HG03432 (cell line): ENCODE data around the gene CIB2.

Source experiments
- ATAC-seq: cut with Tn5 transposase; IDR thresholded peaks from one replicate; pipeline ENCODE4 v1.9.1; 2021; ENCODE audit warnings: mild to moderate bottlenecking, moderate library complexity; ENCODE audit not compliant: unreplicated experiment

Gene CIB2

GRCh38 chr15:78087951-78088772 is 43.1 kb downstream of the CIB2 start:
- ATAC-seq = no peak

- ATAC-seq = no peak
Observed at GRCh38 chr15:78085928-78086327, 45.3 kb downstream of the CIB2 start.

DNA sequence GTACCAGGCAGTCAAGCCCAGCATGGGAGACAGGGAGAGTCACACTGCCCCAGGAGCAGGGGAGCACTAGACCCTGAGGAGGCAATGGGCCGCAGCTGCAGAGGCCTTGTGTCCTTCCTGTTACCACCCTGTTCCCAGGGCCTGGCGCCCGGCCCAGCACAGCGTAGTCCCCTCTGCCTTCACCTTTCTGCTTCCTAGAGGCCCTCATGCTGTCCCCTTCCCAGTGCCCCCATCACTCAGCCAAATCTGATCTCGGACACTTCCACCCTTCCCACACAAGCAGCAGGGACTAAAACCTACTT is 46.8 kb downstream of the CIB2 start:
- no peak for ATAC-seq

GRCh38 chr15:78083687-78084448 is 47.4 kb downstream of the CIB2 start:
- no peak for ATAC-seq

- no peak for ATAC-seq
Observed at GRCh38 chr15:78083186-78083585, 48.1 kb downstream of the CIB2 start.

- ATAC-seq = no peak
Observed at GRCh38 chr15:78082743-78083110, 48.5 kb downstream of the CIB2 start.

DNA sequence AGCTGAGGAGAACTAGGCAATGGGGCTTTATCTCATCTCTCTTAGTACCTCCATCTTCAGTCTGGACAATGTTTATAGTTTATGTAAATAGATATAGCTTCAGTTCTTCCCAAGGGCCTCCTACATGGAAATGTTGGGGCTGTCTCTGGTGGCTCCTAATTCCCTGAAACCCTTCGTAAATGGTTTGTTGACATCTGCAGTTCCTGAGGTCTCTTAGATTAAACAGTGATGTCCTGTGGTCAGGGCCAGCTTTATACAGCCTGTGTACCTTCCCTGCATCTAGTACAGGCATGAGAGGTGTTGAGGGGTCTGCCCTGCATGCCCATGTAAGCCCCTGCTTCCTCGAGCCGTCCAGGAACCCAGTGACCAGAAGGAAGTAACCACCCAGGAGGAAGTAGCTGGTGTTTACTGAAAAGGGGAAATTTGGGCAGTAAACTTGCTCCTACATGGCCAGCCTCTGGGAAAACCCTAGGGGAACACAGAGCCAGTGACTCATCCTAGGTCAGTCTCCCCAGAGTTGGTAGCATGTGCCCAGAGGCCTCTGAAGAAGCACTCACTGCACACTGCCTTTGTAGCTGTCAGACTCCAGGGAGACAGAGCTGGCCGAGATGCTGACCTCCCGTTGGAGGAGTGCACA is 49.0 kb downstream of the CIB2 start:
- ATAC-seq = no peak

GRCh38 chr15:78080088-78080460 is 51.2 kb downstream of the CIB2 start:
- no peak for ATAC-seq

- ATAC-seq = no peak
Observed at GRCh38 chr15:78079298-78080087, 51.8 kb downstream of the CIB2 start.

- peak; percentile 9 for ATAC-seq
Observed at GRCh38 chr15:78077871-78078210, 53.4 kb downstream of the CIB2 start.

DNA sequence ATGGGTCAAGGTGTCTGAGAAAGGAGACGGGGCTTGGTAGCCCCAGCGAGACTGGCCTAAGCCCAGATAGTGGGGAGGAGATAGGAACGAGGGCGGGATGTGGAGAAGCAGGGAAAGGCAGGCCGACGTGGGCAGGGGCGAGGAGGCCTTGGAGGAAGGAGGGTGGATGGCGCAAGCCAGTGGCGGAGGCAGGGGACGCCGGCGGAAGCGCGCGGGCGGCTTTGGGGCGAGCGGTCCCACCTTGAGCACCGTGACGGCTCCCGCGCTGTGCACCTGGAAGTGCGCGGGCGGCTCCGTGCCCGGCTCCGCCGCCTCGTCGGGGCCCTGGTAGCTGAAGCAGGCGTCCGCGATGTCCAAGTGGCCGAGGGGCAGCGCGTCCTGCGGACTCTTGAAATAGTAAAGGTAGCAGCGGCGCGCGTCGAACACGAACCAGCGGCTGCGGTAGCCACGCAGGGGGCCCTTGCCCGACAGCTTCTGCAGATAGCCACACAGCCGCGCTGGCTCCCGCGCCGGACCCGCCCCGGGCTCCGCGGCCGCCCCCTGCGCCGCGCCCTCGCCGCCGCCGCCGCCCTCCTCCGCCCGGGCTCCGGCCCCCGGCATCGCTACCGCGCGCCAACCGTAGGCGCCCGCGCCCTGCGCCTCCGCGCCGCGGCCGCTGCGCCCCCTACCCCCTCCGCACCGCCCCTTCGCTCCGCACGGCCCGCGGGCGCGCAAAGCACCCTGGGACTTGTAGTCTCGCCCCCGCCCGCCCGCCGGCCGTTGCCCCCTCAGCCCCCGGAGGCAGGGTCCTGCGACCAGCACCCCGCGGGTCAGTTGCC is 54.0 kb downstream of the CIB2 start, which contains the start of gene TBC1D2B:
TSS of gene TBC1D2B (minus strand) at position 659 of the 818 bp plus-strand sequence. CDS start at position 600, 59 bp downstream.
- ATAC-seq = peak; percentile 79

- ATAC-seq = peak; percentile 15
Observed at GRCh38 chr15:78076231-78077052, 54.8 kb downstream of the CIB2 start.

GRCh38 chr15:78075490-78076230 is 55.6 kb downstream of the CIB2 start:
- no peak for ATAC-seq

DNA sequence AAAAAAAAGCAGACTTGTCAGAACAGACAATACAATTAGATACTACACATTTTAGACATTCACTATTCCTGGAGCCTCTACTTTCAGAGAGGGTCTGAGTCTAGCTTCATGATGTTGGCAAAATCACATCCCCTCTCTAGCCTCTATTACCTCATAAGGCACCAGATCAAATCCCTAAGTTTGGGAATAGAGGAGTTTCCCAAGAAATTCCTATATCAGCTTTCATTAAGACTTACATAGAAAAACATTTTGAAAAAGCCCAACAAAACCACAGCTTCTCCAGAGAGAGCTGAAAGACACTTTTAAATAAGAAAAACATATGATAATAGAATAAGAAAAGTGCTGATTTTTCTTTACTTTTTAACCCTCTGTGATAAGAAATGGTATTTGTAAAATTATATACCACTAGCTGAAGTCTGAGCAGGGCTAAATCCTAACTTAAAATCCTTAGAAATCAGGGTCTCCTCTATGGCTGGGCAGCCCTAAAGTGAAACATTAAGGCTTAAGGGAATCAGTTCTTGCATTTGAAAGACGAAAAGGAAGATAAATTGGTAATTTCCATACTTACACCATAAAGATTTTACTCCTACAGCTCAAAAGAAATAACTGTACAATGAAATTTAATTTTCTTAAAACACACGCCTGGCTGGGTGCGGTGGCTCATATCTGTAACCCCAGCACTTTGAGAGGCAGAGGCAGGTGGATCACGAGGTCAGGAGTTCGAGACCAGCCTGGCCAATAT is 58.0 kb downstream of the CIB2 start:
- ATAC-seq = no peak

DNA sequence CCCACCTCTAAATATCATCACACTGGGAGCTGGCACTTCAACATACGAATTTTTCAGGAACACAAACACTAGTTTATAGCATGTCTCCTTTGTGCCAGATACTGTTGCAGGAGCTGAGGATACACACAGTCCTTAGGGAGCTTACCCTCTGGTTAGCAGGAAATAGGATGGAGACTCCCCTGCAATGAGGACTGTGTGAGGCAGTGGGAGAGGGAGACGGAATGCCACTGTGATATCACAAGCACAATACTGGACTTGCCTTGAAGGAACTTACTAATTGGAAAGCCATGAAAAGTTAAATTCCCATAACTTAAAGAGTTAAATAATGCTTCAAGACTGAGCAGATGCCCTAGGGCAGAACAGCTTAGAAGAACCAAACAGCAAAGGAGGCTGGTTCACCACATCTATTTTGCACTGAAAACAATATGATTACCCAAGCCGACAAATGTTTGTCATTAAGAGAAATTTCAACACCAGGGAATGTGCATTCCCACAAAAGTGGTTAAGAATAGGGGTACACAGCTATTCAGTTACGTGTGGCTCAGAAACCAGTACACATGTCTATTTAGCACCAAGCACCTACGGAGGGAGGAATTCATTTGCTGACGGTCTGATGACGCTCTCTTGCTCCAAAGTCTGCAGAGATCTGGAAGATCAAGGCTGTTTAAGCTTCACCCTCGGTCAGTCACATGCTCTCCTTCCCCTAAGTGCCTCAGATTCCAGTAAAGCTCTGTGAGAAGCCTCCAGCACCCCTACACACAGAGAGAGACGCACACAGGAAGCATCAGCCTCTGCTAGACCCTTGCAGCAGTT is 59.0 kb downstream of the CIB2 start:
- ATAC-seq = no peak

- ATAC-seq = no peak
Observed at GRCh38 chr15:78071383-78071782, 59.9 kb downstream of the CIB2 start.

GRCh38 chr15:78070049-78070700 is 61.1 kb downstream of the CIB2 start:
- no peak for ATAC-seq
